Epithelial cell of esophagus (primary cell): Measurements from ENCODE around the gene CDK5RAP1.

Experiments used
- DNase-seq: peaks from one replicate; pipeline ENCODE4 v3.0.0; 2010; ENCODE audit warnings: low read depth
- H3K4me3 ChIP-seq: 2 replicates; pipeline ENCODE4 v1.5.1; 2011; ENCODE audit warnings: mild to moderate bottlenecking, low read length, control low read depth
- TF ChIP-seq, protein P1 (sequence below): IDR thresholded peaks from 2 replicates; pipeline ENCODE4 v1.5.1; 2011; ENCODE audit warnings: low read depth, mild to moderate bottlenecking, low read length, control low read depth, inconsistent platforms; ENCODE audit not compliant: insufficient read depth; ENCODE audit errors: missing control alignments

CDK5RAP1 gene

DNA sequence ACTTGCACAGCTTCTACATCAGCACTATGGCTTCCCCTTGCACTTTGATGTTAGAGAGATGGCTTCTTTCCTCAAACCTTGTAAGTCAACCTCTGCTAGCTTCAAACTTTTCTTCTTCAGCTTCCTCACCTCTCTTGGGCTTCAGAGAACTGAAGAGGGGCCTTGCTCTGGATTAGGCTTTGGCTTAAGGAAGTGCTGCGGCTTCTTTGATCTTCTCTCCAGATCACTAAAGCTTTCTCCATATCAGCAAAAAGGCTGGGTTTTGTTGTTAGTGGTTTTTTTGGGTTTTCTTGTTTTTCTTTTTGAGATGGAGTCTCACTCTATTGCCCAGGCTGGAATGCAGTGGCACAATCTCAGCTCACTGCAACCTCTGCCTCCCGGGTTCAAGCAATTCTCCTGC lies 24.0 kb downstream of the CDK5RAP1 start:
- TF ChIP-seq, protein P1, sequence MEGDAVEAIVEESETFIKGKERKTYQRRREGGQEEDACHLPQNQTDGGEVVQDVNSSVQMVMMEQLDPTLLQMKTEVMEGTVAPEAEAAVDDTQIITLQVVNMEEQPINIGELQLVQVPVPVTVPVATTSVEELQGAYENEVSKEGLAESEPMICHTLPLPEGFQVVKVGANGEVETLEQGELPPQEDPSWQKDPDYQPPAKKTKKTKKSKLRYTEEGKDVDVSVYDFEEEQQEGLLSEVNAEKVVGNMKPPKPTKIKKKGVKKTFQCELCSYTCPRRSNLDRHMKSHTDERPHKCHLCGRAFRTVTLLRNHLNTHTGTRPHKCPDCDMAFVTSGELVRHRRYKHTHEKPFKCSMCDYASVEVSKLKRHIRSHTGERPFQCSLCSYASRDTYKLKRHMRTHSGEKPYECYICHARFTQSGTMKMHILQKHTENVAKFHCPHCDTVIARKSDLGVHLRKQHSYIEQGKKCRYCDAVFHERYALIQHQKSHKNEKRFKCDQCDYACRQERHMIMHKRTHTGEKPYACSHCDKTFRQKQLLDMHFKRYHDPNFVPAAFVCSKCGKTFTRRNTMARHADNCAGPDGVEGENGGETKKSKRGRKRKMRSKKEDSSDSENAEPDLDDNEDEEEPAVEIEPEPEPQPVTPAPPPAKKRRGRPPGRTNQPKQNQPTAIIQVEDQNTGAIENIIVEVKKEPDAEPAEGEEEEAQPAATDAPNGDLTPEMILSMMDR, result no peak
- no peak overlapping the region for H3K4me3 ChIP-seq
- DNase-seq, result no peak

DNA sequence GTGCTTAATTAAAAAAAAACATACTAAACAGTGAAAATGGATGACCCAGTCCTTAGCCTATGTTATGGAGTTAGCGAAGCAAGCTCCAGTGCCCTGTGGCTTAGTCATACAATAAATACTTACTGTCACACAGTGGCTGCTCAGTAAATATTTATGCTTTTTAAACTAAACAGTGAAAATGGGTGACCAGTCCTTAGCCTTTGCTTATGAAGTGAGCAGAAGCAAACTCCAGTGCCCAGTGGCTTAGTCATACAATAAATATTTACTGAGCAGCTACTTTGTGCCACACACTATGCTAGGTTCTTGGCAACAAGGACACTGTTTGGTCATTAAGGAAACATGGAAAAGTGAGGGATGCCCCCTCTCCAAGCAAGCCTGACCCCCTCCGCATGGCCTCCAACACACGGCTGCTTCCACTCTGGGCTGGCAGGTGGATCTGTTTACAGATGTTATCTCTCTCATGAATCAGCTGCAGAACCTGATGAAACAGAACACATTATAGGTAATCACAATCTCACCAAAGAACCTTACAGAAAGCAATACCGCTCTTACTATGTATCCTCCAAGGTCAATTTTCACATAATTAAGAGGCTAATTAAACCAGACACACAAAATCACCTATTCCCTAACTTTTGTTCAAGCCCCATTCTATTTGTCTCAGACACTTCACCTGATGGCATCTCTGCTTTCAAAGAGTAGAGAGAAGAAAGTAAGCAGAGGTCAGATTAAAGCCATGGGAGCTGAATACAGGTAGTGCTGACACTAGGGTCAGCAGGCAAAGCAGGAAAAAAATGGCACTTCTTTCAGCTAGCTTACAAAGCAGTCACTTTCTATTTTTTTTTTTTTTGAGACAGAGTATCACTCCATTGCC lies 27.3 kb downstream of the CDK5RAP1 start:
- H3K4me3 ChIP-seq, result no peak overlapping the region
- TF ChIP-seq, protein P1, result no peak
- DNase-seq, result peak; percentile 48

DNA sequence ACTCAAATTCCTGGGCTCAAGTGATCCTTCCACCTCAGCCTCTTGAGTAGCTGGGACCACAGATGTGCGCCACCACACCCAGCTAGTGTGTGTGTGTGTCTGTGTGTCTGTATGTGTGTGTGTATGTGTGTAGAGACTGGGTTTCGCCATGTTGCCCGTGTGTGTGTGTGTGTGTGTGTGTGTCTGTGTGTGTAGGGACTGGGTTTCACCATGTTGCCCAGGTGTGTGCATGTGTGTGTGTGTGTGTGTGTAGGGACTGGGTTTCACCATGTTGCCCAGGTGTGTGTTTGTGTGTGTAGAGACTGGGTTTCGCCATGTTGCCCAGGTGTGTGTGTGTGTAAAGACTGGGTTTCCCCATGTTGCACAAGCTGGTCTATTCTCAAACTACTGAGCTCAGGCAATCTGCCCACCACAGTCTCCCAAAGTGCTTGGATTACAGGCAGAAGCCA lies 28.3 kb downstream of the CDK5RAP1 start:
- TF ChIP-seq, protein P1, result no peak
- H3K4me3 ChIP-seq, result no peak overlapping the region
- peak; percentile 75 for DNase-seq

DNA sequence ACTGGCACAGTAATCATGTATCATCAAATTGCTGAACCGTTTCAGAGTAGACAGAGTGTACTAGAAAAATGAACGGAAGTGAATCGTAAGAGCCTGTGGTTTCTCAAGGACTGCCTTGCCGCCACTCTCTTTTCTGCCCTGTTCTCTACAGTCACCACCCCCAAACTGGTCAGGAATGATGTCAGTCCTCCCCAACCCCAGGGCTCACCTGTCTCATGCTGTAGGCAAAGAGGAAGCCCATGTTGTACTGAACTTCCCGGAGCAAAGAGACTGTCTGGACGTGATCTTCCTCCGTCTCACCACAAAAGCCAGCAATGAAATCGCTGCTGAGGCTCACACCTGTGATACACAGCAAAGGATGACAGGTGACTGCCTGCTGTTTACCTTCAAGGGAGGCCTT lies 31.0 kb downstream of the CDK5RAP1 start:
- no peak overlapping the region for H3K4me3 ChIP-seq
- TF ChIP-seq, protein P1, result no peak
- peak; percentile 44 for DNase-seq

DNA sequence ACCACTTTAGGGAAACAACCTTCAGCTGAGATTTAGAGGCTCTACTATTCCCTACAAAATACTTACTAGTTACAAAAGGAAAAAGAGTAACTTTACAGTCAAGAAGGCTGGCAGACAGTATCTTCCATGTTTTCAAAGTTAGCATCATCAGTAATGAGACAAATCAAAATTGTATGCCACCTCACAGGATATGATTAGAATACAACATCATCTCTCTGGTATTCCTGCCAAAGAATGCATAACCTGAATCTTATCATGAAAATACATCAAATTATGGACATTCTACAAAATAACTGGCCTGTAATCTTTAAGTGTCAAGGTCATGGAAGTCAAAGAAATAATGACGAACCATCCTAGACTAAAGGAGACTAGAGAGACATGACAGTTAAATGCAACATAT lies 38.4 kb downstream of the CDK5RAP1 start:
- DNase-seq, result no peak
- no peak overlapping the region for H3K4me3 ChIP-seq
- TF ChIP-seq, protein P1, result no peak

DNA sequence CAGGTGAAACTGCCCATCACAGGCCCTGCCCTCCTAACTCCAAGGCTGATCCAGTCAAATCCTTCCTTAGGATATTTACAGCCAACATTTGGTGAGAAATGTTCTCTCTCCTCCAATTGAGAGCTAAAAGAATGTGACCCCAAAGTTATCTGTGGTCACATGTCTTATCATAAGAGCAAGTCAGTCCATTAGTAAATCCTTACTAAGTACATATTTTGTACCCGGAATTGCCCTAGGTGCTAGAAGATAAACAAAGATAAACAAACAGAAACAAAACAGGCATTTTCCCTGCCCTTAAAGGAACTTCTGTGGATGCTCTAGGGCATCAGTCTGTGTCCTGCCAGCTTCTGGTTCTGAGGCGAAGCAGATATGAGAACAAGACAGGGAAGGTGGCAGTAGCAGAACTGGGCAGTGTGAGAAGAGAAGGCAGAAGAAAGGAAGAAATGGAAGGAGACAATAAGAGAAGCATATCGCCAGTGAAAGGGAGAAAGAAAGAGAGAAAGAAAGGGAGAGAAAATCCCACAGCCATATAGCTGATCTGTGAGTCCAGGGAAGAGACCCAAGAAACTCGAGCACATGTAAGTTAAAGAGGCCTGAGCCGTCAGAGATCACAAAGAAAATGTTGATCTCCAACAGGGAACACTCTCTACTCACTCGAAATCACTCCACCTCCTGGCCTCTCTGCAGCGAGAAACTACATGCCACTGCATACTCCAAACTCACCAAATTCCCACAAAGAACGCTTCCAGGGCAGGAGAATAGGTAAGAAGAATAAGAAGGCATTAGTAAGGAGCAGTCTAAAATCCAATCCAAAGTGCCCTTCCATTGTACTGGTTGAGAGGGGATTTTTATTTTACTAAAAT lies 41.7 kb downstream of the CDK5RAP1 start:
- no peak for DNase-seq
- no peak overlapping the region for H3K4me3 ChIP-seq
- TF ChIP-seq, protein P1, result no peak
